SK-N-SH (cell line): ENCODE measurements around the gene INSYN2B. TPM values are rescaled to one million over a fixed set of nuclear protein-coding genes. Genes with fewer than 3 reads are reported as not detected.

Source experiments
- CTCF ChIA-PET: fragments of 300-600, 350-600 bp; formaldehyde crosslinking; extraction: SDS; loops from one replicate; lab custom pipeline; 2021; lab: Yijun Ruan, JAX
- POLR2A ChIA-PET: fragments of 350-600 bp; sonication (Branson Sonifier 250); formaldehyde crosslinking; extraction: SDS; loops from one replicate; lab custom pipeline; 2020; ENCODE audit warnings: antibody characterized with exemption, inconsistent platforms; lab: Yijun Ruan, JAX
- DNase-seq: peaks from one replicate; pipeline ENCODE4 v3.0.0; 2012
- H2AFZ ChIP-seq: fragments of 200-600 bp; sonication (generic); 2 replicates; pipeline ENCODE4 v1.8.1; 2016; ENCODE audit warnings: antibody characterized with exemption, mild to moderate bottlenecking, low read depth
- H3F3A ChIP-seq: fragments of 200-600 bp; sonication (generic); replicated peaks from 2 replicates; pipeline ENCODE3; 2016; ENCODE audit warnings: antibody characterized with exemption, mild to moderate bottlenecking; ENCODE audit not compliant: insufficient read depth
- H3K27ac ChIP-seq, 2 experiments: fragments of 200-500 bp in 1 of 2; fragments of 200-600 bp in 1 of 2; sonication (Bioruptor generic) in 1 of 2; sonication (generic), shearing (Covaris generic) in 1 of 2; 2 replicates each; pipeline versions ENCODE4 v1.5.1 to v1.6.1; 2014 to 2016; ENCODE audit warnings: low read depth in 2 of 2, inconsistent platforms in 1 of 2, low read length in 1 of 2, mild to moderate bottlenecking in 1 of 2, mixed read lengths in 1 of 2
- H3K27me3 ChIP-seq: fragments of 200-600 bp; sonication (generic), shearing (Covaris generic); 2 replicates; pipeline ENCODE4 v1.6.1; 2016; ENCODE audit warnings: mixed run types; ENCODE audit not compliant: insufficient read depth
- H3K36me3 ChIP-seq, 2 experiments: fragments of 200-500 bp in 1 of 2; fragments of 200-600 bp in 1 of 2; sonication (Bioruptor generic) in 1 of 2; sonication (generic) in 1 of 2; replicated peaks in 1 of 2; 2 replicates each; pipeline versions ENCODE3 to v1.5.1; 2014 to 2016; ENCODE audit warnings: low read length in 1 of 2, mild to moderate bottlenecking in 1 of 2; ENCODE audit not compliant: insufficient read depth in 2 of 2, control insufficient read depth in 1 of 2
- H3K4me1 ChIP-seq, 2 experiments: fragments of 200-500 bp in 1 of 2; fragments of 200-600 bp in 1 of 2; sonication (Bioruptor generic) in 1 of 2; sonication (generic), shearing (Covaris generic) in 1 of 2; 2 replicates each; pipeline versions ENCODE4 v1.5.1 to v1.6.1; 2014 to 2016; ENCODE audit warnings: low read depth in 1 of 2, low read length in 1 of 2, mixed run types in 1 of 2; ENCODE audit not compliant: insufficient read depth in 2 of 2, control insufficient read depth in 1 of 2
- H3K4me2 ChIP-seq: fragments of 200-600 bp; sonication (generic), shearing (Covaris generic); 2 replicates; pipeline ENCODE4 v1.6.1; 2017; ENCODE audit warnings: mixed run types
- H3K4me3 ChIP-seq, 2 experiments: fragments of 200-500 bp in 1 of 2; fragments of 200-600 bp in 1 of 2; sonication (Bioruptor generic) in 1 of 2; sonication (generic), shearing (Covaris generic) in 1 of 2; 2 replicates each; pipeline versions ENCODE4 v1.5.1 to v1.8.1; 2014 to 2016; ENCODE audit warnings: low read depth in 2 of 2, inconsistent platforms in 1 of 2, low read length in 1 of 2, mild to moderate bottlenecking in 1 of 2, mixed read lengths in 1 of 2, moderate library complexity in 1 of 2
- H3K79me2 ChIP-seq: fragments of 200-600 bp; sonication (generic); 2 replicates; pipeline ENCODE4 v1.8.1; 2017; ENCODE audit warnings: mild to moderate bottlenecking; ENCODE audit not compliant: insufficient read depth
- H3K9ac ChIP-seq: fragments of 200-600 bp; sonication (generic); 2 replicates; pipeline ENCODE4 v1.6.1; 2017; ENCODE audit warnings: mixed run types
- H3K9me2 ChIP-seq: fragments of 200-600 bp; sonication (generic); 2 replicates; pipeline ENCODE4 v1.6.1; 2017; ENCODE audit warnings: mixed run types
- H3K9me3 ChIP-seq: fragments of 200-600 bp; sonication (generic); 2 replicates; pipeline ENCODE4 v1.6.1; 2017; ENCODE audit warnings: mixed run types, mild to moderate bottlenecking, moderate library complexity
- H4K20me1 ChIP-seq: fragments of 200-600 bp; sonication (generic); 2 replicates; pipeline ENCODE4 v1.6.1; 2017; ENCODE audit warnings: mild to moderate bottlenecking, mixed run types; ENCODE audit not compliant: insufficient read depth
- ELF1 ChIP-seq: IDR thresholded peaks from 2 replicates; pipeline ENCODE4 v1.4.0; 2012
- FOSL2 ChIP-seq: IDR thresholded peaks from 2 replicates; pipeline ENCODE4 v1.4.0; 2012; ENCODE audit warnings: low read depth, mild to moderate bottlenecking, moderate library complexity, borderline replicate concordance
- GATA2 ChIP-seq: sonication (generic); formaldehyde crosslinking; IDR thresholded peaks from 2 replicates; pipeline ENCODE4 v1.5.0; 2020; ENCODE audit warnings: mild to moderate bottlenecking, missing genetic modification reagents
- IRF3 ChIP-seq: fragments of 150-350 bp; IDR thresholded peaks from 2 replicates; pipeline ENCODE4 v1.6.1; 2016; ENCODE audit warnings: mild to moderate bottlenecking, low read depth, low read length
- MAX ChIP-seq: IDR thresholded peaks from 2 replicates; pipeline ENCODE4 v1.4.0; 2012; ENCODE audit warnings: low read depth
- NRF1 ChIP-seq: IDR thresholded peaks from 2 replicates; pipeline ENCODE4 v1.6.1; 2012; ENCODE audit warnings: low read depth, mild to moderate bottlenecking, low read length
- POLR2AphosphoS5 ChIP-seq: IDR thresholded peaks from 2 replicates; pipeline ENCODE4 v1.6.1; 2012; ENCODE audit warnings: low read depth, low read length
- RCOR1 ChIP-seq: fragments of 150-350 bp; IDR thresholded peaks from 2 replicates; pipeline ENCODE4 v1.6.1; 2017; ENCODE audit warnings: antibody characterized with exemption, low read length
- REST ChIP-seq: IDR thresholded peaks from 2 replicates; pipeline ENCODE4 v1.6.1; 2012; ENCODE audit warnings: mild to moderate bottlenecking, low read depth, low read length, moderate library complexity
- SMC3 ChIP-seq: IDR thresholded peaks from 2 replicates; pipeline ENCODE4 v1.6.1; 2012; ENCODE audit warnings: low read depth, low read length, improper control_type of control experiment
- TEAD4 ChIP-seq: IDR thresholded peaks from 2 replicates; pipeline ENCODE4 v1.4.0; 2012; ENCODE audit warnings: mild to moderate bottlenecking, borderline replicate concordance; ENCODE audit not compliant: insufficient read depth
- YY1 ChIP-seq: IDR thresholded peaks from 2 replicates; pipeline ENCODE4 v1.4.0; 2012; ENCODE audit warnings: low read depth, mild to moderate bottlenecking
- ZBTB33 ChIP-seq: IDR thresholded peaks from 2 replicates; pipeline ENCODE4 v1.4.0; 2012; ENCODE audit warnings: low read depth, borderline replicate concordance
- WGBS: methylation state at CpG from one replicate; pipeline ENCODE4 v1.1.6; 2017; ENCODE audit warnings: low lambda C conversion rate; 5-methylcytosine and 5-hydroxymethylcytosine counted together
- polyA plus RNA-seq, 3 experiments: library from polyadenylated mRNA; depleted of rRNA; stranded (reverse); fragments of >200 nt; gene quantifications; 2 replicates each; pipeline ENCODE4 v1.2.3, GENCODE V29; 2012

INSYN2B gene
- polyA plus RNA-seq, 1 of the 3 experiments (the other 2 are of a cell fraction): 9.2 TPM

DNA sequence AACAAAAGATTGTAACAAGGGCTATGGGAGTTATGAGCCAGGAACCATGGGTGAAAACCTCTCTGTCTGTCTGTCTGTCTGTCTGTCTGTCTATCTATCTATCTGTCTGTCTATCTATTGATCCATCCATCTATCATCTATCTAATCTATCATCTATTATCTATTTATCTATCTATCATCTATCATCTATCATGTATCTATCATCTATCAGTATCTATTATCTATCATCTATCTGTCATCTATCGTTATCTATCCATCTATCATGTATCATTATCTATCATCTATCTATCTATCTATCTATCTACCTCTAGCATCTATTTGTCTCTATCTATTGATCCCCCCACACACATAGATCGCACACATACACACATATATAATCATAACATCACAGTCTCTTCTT lies 112.9 kb downstream of the INSYN2B start:
- 96% methylated on average over 2 of the region's 2 CpGs for WGBS
- H3K27ac ChIP-seq: no peak overlapping the region
- TF ChIP-seq REST (no peak), GATA2 (no peak), MAX (no peak), YY1 (no peak), ELF1 (no peak), RCOR1 (no peak), POLR2AphosphoS5 (no peak), SMC3 (no peak), TEAD4 (no peak), NRF1 (no peak)
- H3F3A ChIP-seq: peaks cover 15% of the 10 kb centered on the region
- DNase-seq: no peak
- POLR2A ChIA-PET: no interaction called here
- no peak overlapping the region for H3K4me2 ChIP-seq
- no peaks in the 10 kb centered on the region for H3K9me3 ChIP-seq
- no peaks in the 10 kb centered on the region for H3K27me3 ChIP-seq
- CTCF ChIA-PET: no interaction called here
- no peaks in the 10 kb centered on the region for H3K79me2 ChIP-seq
- peaks cover 0 to 32% of the 10 kb centered on the region in 2 experiments for H3K36me3 ChIP-seq
- H3K4me1 ChIP-seq: peaks cover 0 to 11% of the 10 kb centered on the region in 2 experiments; a peak in 3 of 4 replicates
- no peaks in the 10 kb centered on the region for H4K20me1 ChIP-seq
- H3K9me2 ChIP-seq: no peaks in the 10 kb centered on the region
- no peak overlapping the region for H2AFZ ChIP-seq
- no peak overlapping the region for H3K4me3 ChIP-seq
- no peak overlapping the region for H3K9ac ChIP-seq

GRCh38 chr5:169864483-169864882 lies 115.8 kb downstream of the INSYN2B start:
- no peak overlapping the region for H2AFZ ChIP-seq
- 93% methylated on average over 1 of the region's 1 CpG for WGBS
- TF ChIP-seq GATA2 (no peak), FOSL2 (no peak), IRF3 (no peak), ZBTB33 (no peak)
- no peak overlapping the region for H3K4me3 ChIP-seq
- peaks cover 0 to 23% of the 10 kb centered on the region in 2 experiments; a peak in 2 of 4 replicates for H3K4me1 ChIP-seq
- H3K9me3 ChIP-seq: no peaks in the 10 kb centered on the region
- DNase-seq: no peak
- no peaks in the 10 kb centered on the region for H3K79me2 ChIP-seq
- POLR2A ChIA-PET: no interaction called here
- CTCF ChIA-PET: interaction anchor here (1.1 kb wide), 1 partner anchor 18 kb away, joined by 3 read pairs; no protein-coding TSS in a partner anchor
- H3F3A ChIP-seq: peaks cover 26% of the 10 kb centered on the region
- H3K27ac ChIP-seq: no peak overlapping the region
- H3K4me2 ChIP-seq: no peak overlapping the region
- no peaks in the 10 kb centered on the region for H3K9me2 ChIP-seq
- no peak overlapping the region for H3K9ac ChIP-seq
- peaks cover 0 to 41% of the 10 kb centered on the region in 2 experiments for H3K36me3 ChIP-seq
- H4K20me1 ChIP-seq: no peaks in the 10 kb centered on the region
- no peaks in the 10 kb centered on the region for H3K27me3 ChIP-seq
